Tibial nerve (tissue), 4 donors: ENCODE data around the gene PTPMT1. TPM values are rescaled to one million over a fixed set of nuclear protein-coding genes. Genes with fewer than 3 reads are reported as not detected.

Experiments
- DNase-seq, 2 donors: peaks; one replicate each; pipeline ENCODE4 v3.0.0-alpha.2; 2019; ENCODE audit warnings: low spot score in 2 of 2
- H3K27ac ChIP-seq, 4 donors: fragments of 200-600 bp; sonication (generic) in 3 of 4; one replicate each; pipeline ENCODE4 v1.5.1; 2017 to 2019; ENCODE audit warnings: mild to moderate bottlenecking in 1 of 4
- H3K27me3 ChIP-seq, 2 donors: fragments of 200-600 bp; sonication (generic) in 1 of 2; one replicate each; pipeline versions ENCODE4 v1.5.1 to v1.6.0; 2017 to 2019
- H3K36me3 ChIP-seq, 3 donors: fragments of 200-600 bp; sonication (generic); one replicate each; pipeline ENCODE4 v1.5.1; 2018 to 2019
- H3K4me1 ChIP-seq, 4 donors: fragments of 200-600 bp; sonication (generic) in 3 of 4; one replicate each; pipeline ENCODE4 v1.5.1; 2017 to 2019
- H3K4me3 ChIP-seq, 4 donors: fragments of 200-600 bp; sonication (generic) in 3 of 4; one replicate each; pipeline ENCODE4 v1.5.1; 2017 to 2019; ENCODE audit warnings: mild to moderate bottlenecking in 1 of 4, moderate library complexity in 1 of 4
- H3K9me3 ChIP-seq, 4 donors: fragments of 200-600 bp; sonication (generic) in 3 of 4; one replicate each; pipeline ENCODE4 v1.5.1; 2017 to 2019
- EP300 ChIP-seq, 2 donors: sonication (generic); formaldehyde crosslinking; IDR thresholded peaks; one replicate each; pipeline ENCODE4 v1.6.1; 2017; ENCODE audit warnings: antibody characterized with exemption in 2 of 2, mild to moderate bottlenecking in 1 of 2
- POLR2A ChIP-seq, 2 donors: fragments of 450-650 bp; IDR thresholded peaks; one replicate each; pipeline ENCODE4 v1.6.1; 2017; ENCODE audit warnings: antibody characterized with exemption in 2 of 2, mild to moderate bottlenecking in 2 of 2, moderate library complexity in 2 of 2
- WGBS, 2 donors: methylation state at CpG; one replicate each; pipeline ENCODE4 v1.1.5; 2018; 5-methylcytosine and 5-hydroxymethylcytosine counted together
- total RNA-seq, 4 donors: library from RNA; depleted of rRNA; stranded (reverse); fragments of >200 nt; gene quantifications; one replicate each; pipeline ENCODE4 v1.1.0, GENCODE V29; 2016
- TF ChIP-seq, protein P1 (sequence below), 5 experiments: fragments of 200-600 bp in 3 of 5; fragments of 450-650 bp in 2 of 5; sonication (generic) in 3 of 5; IDR thresholded peaks; one replicate each; pipeline ENCODE4 v1.5.1; 2016 to 2019; ENCODE audit warnings: antibody characterized with exemption in 5 of 5, mild to moderate bottlenecking in 3 of 5, moderate library complexity in 2 of 5

The PTPMT1 gene
- total RNA-seq, 4 donors from 2014 or later: 97.3 to 158 (median 137) TPM

- Histone ChIP-seq H3K27me3 (no peaks in the 10 kb centered on the region), H3K27ac (peak overlapping the region in 2 of 4 donors; percentile 17 to 54), H3K9me3 (no peaks in the 10 kb centered on the region), H3K4me3 (no peak overlapping the region), H3K4me1 (peaks cover 0 to 37% (median 10%) of the 10 kb centered on the region in 4 donors), H3K36me3 (peaks cover 3 to 93% (median 8%) of the 10 kb centered on the region in 3 donors)
- 36 to 52% methylated on average over 4 to 8 of the region's 8 CpGs for WGBS, 2 donors
- TF ChIP-seq POLR2A (IDR thresholded peaks at IDR 0.05): no peak
- TF ChIP-seq EP300 (IDR thresholded peaks at IDR 0.05): no peak
- TF ChIP-seq, protein P1, sequence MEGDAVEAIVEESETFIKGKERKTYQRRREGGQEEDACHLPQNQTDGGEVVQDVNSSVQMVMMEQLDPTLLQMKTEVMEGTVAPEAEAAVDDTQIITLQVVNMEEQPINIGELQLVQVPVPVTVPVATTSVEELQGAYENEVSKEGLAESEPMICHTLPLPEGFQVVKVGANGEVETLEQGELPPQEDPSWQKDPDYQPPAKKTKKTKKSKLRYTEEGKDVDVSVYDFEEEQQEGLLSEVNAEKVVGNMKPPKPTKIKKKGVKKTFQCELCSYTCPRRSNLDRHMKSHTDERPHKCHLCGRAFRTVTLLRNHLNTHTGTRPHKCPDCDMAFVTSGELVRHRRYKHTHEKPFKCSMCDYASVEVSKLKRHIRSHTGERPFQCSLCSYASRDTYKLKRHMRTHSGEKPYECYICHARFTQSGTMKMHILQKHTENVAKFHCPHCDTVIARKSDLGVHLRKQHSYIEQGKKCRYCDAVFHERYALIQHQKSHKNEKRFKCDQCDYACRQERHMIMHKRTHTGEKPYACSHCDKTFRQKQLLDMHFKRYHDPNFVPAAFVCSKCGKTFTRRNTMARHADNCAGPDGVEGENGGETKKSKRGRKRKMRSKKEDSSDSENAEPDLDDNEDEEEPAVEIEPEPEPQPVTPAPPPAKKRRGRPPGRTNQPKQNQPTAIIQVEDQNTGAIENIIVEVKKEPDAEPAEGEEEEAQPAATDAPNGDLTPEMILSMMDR (IDR thresholded peaks at IDR 0.05): no peak
- no peak for DNase-seq
Observed at GRCh38 chr11:47572715-47573255, 7.4 kb downstream of the PTPMT1 start.

DNA sequence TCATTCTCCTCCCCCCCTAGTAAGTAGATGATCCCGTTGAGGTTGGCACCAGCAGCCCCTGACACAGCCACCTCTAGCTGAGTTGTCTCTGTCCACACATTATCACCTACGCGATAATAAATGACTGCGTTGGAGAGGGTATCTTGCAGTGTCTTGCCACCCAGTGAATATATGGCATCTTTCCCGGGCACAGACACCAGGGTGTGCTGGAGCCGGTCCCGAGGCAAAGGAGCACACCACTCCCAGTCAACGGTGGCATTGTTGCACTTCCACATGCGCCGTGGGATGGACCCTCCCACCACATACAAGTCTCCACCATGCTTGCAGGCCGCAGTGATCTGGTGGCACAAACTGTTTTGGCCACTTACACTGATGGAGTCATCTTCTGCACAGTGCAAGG, 7.9 kb downstream of the PTPMT1 start:
- TF ChIP-seq, protein P1 (IDR thresholded peaks at IDR 0.05): no peak
- no peak for TF ChIP-seq POLR2A (IDR thresholded peaks at IDR 0.05)
- TF ChIP-seq EP300 (IDR thresholded peaks at IDR 0.05): no peak
- Histone ChIP-seq H3K36me3 (peaks cover 3 to 90% (median 8%) of the 10 kb centered on the region in 3 donors), H3K27me3 (no peaks in the 10 kb centered on the region), H3K4me1 (peaks cover 0 to 42% (median 15%) of the 10 kb centered on the region in 4 donors), H3K27ac (no peak overlapping the region), H3K9me3 (no peaks in the 10 kb centered on the region), H3K4me3 (no peak overlapping the region)
- 82 to 87% methylated on average over 11 of the region's 11 CpGs for WGBS, 2 donors
- no peak for DNase-seq

DNA sequence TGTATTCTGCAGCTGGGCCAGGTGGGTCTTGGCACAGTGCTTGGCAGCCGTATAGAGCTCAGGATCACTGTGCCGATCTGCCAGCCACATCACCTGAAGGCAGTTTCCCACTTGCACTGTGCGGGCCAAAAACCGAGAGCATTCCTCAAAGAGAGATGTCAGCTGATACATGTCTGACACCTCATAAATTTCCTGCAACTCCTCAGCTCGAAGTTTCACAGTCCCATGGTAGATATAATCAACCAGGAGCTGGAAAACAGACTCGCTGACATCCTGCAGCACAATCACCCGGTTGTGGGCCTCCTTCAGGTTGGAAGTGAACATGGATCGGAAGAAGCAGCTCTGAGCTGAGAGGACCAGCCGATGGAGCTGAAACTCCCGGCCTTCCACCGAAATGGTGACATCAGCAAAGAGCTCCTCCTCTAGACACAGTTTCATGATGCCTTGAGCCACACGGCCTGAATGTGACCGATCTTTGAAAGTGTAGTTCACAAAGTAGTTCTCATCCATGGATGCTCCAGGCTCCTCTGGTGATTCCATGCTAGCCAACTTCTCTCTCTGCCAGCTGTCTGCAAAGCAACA, 12.2 kb downstream of the PTPMT1 start:
- WGBS, 2 donors: 56 to 65% methylated on average over 13 of the region's 13 CpGs

DNA sequence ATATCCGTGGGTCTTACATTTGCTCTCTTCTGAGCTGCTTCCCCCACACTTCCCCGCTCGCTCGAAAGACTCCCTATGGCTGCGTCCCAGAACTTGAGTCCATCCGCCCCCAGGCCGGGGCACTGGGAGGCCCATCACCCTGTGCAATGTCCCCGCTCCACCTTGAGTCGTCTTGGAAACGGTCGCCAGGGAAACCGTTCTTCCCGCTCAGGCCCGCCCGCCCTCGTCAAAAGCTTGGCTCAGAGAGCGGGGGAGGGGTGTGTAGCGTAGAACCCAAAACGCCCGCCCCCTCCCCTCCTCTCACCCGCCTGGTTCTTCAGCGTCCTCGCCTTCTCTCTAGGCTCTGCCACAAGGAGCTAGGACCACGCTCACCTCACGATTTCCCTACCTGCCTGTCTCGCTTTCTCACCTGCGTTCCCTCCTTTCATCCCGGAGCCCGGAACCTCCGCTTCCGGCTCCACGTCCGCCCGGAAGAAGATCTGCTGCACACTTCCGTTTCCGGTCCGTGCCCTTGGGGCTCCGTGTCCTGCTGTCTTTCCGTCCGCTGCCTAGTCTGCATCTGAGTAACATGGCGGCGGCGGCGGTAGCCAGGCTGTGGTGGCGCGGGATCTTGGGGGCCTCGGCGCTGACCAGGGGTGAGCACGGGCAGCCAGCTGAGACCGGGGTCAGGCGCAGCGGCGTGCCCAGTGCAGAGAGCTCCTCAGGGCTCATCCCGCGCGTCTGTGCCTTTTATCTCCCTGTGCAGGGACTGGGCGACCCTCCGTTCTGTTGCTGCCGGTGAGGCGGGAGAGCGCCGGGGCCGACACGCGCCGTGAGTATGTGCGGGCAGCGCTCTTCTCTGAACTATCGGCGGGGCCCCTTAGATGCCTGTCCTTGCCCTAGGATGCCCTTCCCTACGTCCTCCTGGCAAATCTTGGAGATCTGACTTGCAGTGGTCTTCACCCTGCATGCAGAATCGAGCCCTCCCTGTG, 13.4 kb downstream of the PTPMT1 start, which contains the start of the genes KBTBD4 and NDUFS3:
KBTBD4 (minus strand) TSS at position 447 of the 971 bp plus-strand sequence; CDS start at position 428, 19 bp downstream.
NDUFS3 (plus strand) TSS at position 551 of the 971 bp plus-strand sequence; CDS start at position 569, 18 bp downstream.
- TF ChIP-seq EP300 (IDR thresholded peaks at IDR 0.05) (peak; percentile 75 to 98), POLR2A (IDR thresholded peaks at IDR 0.05) (peak; percentile 58 to 73)
- TF ChIP-seq, protein P1 (IDR thresholded peaks at IDR 0.05): peak in 2 of 5 experiments; percentile 16 to 26
- Histone ChIP-seq H3K4me1 (peaks cover 0 to 39% (median 27%) of the 10 kb centered on the region in 4 donors), H3K27me3 (no peaks in the 10 kb centered on the region), H3K27ac (peak within 1 kb of the TSS; percentile 84 to 95 (median 87)), H3K4me3 (peak within 1 kb of the TSS; percentile 71 to 95 (median 78)), H3K36me3 (peaks cover 3 to 76% (median 7%) of the 10 kb centered on the region in 3 donors), H3K9me3 (no peaks in the 10 kb centered on the region)
- WGBS, 2 donors: 1% methylated on average over 50 of the region's 72 CpGs
- DNase-seq: peak; percentile 64 to 81

More for the DNA sequence above, 12.2 kb downstream of the PTPMT1 start:
- no peak for DNase-seq
- Histone ChIP-seq H3K27ac (peak overlapping the region in 2 of 4 donors; percentile 89 to 95), H3K4me1 (peaks cover 0 to 50% (median 27%) of the 10 kb centered on the region in 4 donors), H3K27me3 (no peaks in the 10 kb centered on the region), H3K4me3 (peak overlapping the region in 2 of 4 donors; percentile 77 to 95), H3K36me3 (peaks cover 3 to 76% (median 4%) of the 10 kb centered on the region in 3 donors), H3K9me3 (no peaks in the 10 kb centered on the region)
- TF ChIP-seq EP300 (IDR thresholded peaks at IDR 0.05) (no peak), POLR2A (IDR thresholded peaks at IDR 0.05) (no peak)
- TF ChIP-seq, protein P1 (IDR thresholded peaks at IDR 0.05): no peak
